ENCODE measurements around the gene NYAP2. TPM values are rescaled to one million over a fixed set of nuclear protein-coding genes. Genes with fewer than 3 reads are reported as not detected.

Gene NYAP2
- polyA plus RNA-seq, 3 donors: not detected

GRCh38 chr2:225534037-225534436 is 134.5 kb downstream of the NYAP2 start:
- H3K79me2 ChIP-seq (ENCODE audit: insufficient read depth, low read length): no peaks in the 10 kb centered on the region
- H3K9me3 ChIP-seq (replicated peaks in 1 of 2; ENCODE audit: control insufficient read depth in 1 of 2, insufficient read depth in 1 of 2, low read length in 2 of 2): peaks cover 0 to 7% of the 10 kb centered on the region in 2 donors
- H3K27me3 ChIP-seq (ENCODE audit: control insufficient read depth in 2 of 2, insufficient read depth in 2 of 2, low read length in 2 of 2): no peaks in the 10 kb centered on the region
- intact Hi-C loops (cut with micrococcal nuclease): no loop called here
- no peak for DNase-seq
- peaks cover 0 to 3% (median 0%) of the 10 kb centered on the region in 3 donors for H3K27me3 Mint-ChIP-seq (ENCODE audit: low read depth in 3 of 3)
- no peak overlapping the region for H3K9ac ChIP-seq (ENCODE audit: insufficient read depth, low read length, poor library complexity, severe bottlenecking)
- no peaks in the 10 kb centered on the region for H3K36me3 Mint-ChIP-seq
- H3K36me3 ChIP-seq (replicated peaks in 1 of 2; ENCODE audit: control insufficient read depth in 1 of 2, insufficient read depth in 2 of 2, low read length in 2 of 2): no peaks in the 10 kb centered on the region
- no peak for TF ChIP-seq CTCF (IDR thresholded peaks at IDR 0.05)
- no peak overlapping the region for H3K27ac ChIP-seq (ENCODE audit: low read depth in 1 of 2, low read length in 2 of 2)
- no peak overlapping the region for H3K4me3 ChIP-seq (replicated peaks in 1 of 3; ENCODE audit: low read depth in 2 of 3, low read length in 3 of 3)
- no peak overlapping the region for H2AFZ ChIP-seq (ENCODE audit: insufficient read depth, low read depth, low read length, poor library complexity, severe bottlenecking)
- no CpG with 5 or more reads among the region's 6 CpGs for WGBS (ENCODE audit: insufficient coverage)
- H3K4me2 ChIP-seq (replicated peaks; ENCODE audit: extremely low read depth, low read length, poor library complexity, severe bottlenecking): no peak overlapping the region
- no peaks in the 10 kb centered on the region for H4K20me1 ChIP-seq (ENCODE audit: insufficient read depth, low read length)
- H3K4me1 ChIP-seq (ENCODE audit: control insufficient read depth in 1 of 2, insufficient read depth in 2 of 2, low read length in 2 of 2): no peaks in the 10 kb centered on the region
- H3K4me3 Mint-ChIP-seq: no peak overlapping the region
- H3K4me1 Mint-ChIP-seq: no peaks in the 10 kb centered on the region
- no peak overlapping the region for H3K27ac Mint-ChIP-seq
- H3K9me3 Mint-ChIP-seq: peaks cover 0 to 8% (median 3%) of the 10 kb centered on the region in 7 donors

GRCh38 chr2:225534697-225535096 is 135.2 kb downstream of the NYAP2 start:
- intact Hi-C loops (cut with micrococcal nuclease): no loop called here
- Mint-ChIP-seq H3K9me3 (peaks cover 0 to 9% (median 1%) of the 10 kb centered on the region in 7 donors), H3K4me3 (no peak overlapping the region), H3K27ac (no peak overlapping the region), H3K4me1 (no peaks in the 10 kb centered on the region), H3K36me3 (no peaks in the 10 kb centered on the region), H3K27me3 (ENCODE audit: low read depth in 3 of 3) (peaks cover 0 to 3% (median 0%) of the 10 kb centered on the region in 3 donors)
- Histone ChIP-seq H3K9ac (ENCODE audit: insufficient read depth, low read length, poor library complexity, severe bottlenecking) (no peak overlapping the region), H2AFZ (ENCODE audit: insufficient read depth, low read depth, low read length, poor library complexity, severe bottlenecking) (no peak overlapping the region), H3K4me3 (replicated peaks in 1 of 3; ENCODE audit: low read depth in 2 of 3, low read length in 3 of 3) (no peak overlapping the region), H3K27ac (ENCODE audit: low read depth in 1 of 2, low read length in 2 of 2) (no peak overlapping the region), H3K4me1 (ENCODE audit: control insufficient read depth in 1 of 2, insufficient read depth in 2 of 2, low read length in 2 of 2) (no peaks in the 10 kb centered on the region), H3K9me3 (replicated peaks in 1 of 2; ENCODE audit: control insufficient read depth in 1 of 2, insufficient read depth in 1 of 2, low read length in 2 of 2) (peaks cover 0 to 7% of the 10 kb centered on the region in 2 donors), H3K27me3 (ENCODE audit: control insufficient read depth in 2 of 2, insufficient read depth in 2 of 2, low read length in 2 of 2) (no peaks in the 10 kb centered on the region), H4K20me1 (ENCODE audit: insufficient read depth, low read length) (no peaks in the 10 kb centered on the region), H3K4me2 (replicated peaks; ENCODE audit: extremely low read depth, low read length, poor library complexity, severe bottlenecking) (no peak overlapping the region), H3K79me2 (ENCODE audit: insufficient read depth, low read length) (no peaks in the 10 kb centered on the region), H3K36me3 (replicated peaks in 1 of 2; ENCODE audit: control insufficient read depth in 1 of 2, insufficient read depth in 2 of 2, low read length in 2 of 2) (no peaks in the 10 kb centered on the region)
- no peak for TF ChIP-seq CTCF (IDR thresholded peaks at IDR 0.05)
- DNase-seq: no peak
- 100% methylated on average over 4 of the region's 4 CpGs for WGBS (ENCODE audit: insufficient coverage)
